ENCODE data around the gene NOS2. TPM values are rescaled to one million over a fixed set of nuclear protein-coding genes. Genes with fewer than 3 reads are reported as not detected.
"Not testable (repeated sequence)": the region's sequence is repeated elsewhere in the genome, so short reads cannot be mapped to it uniquely, and the experiment has no call there.

NOS2 gene
- total RNA-seq, 5 donors from 2014 or later (not counting 1 experiment from before 2014, with no cell fraction given) = 0.07 to 0.10 (median 0.09) TPM

DNA sequence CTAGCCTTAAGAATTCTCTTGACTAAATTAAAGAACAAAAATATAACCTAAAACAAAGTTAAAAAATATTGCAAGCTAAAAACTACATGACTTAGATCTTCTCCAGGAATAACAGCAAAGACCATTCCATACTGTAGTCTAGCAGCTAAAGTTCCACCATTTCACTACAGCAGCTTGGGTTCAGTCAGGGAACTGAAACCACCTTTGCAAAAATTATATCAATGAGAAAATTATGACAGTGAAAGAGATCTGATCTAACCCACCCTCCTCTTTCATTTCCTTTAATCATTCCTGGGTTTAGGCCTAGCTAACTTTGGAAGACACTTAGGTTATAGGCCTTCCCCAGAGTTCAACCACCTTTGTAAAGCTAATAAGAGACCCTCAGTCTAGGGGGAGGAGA is 36.3 kb upstream of the NOS2 start:
- ATAC-seq (replicated peaks in 1 of 4) = no peak
- peaks cover 5% of the 10 kb centered on the region for H3K36me3 Mint-ChIP-seq
- no peak overlapping the region for H3K4me3 Mint-ChIP-seq

DNA sequence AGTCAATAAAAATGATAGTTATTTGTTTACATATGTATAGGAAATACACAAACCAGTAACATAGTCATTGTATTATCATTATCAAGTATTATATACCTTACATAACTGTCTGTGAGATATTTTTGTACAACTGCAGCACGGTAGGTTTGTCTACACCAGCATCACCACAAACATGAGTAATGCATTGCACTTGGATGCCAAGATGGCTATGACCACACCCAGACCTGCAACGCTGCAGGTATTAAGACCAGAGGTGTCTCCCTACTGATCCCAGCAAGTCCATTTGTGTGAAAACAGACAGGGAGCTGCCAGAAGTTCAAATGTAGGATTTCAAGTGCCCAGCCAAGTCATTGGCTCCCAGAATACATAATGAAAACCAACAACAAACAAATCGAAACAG is 34.2 kb upstream of the NOS2 start:
- CTCF ChIA-PET = no interaction called here
- ATAC-seq (replicated peaks in 1 of 4) = no peak

More for the DNA sequence above, 36.3 kb upstream of the NOS2 start:
- Mint-ChIP-seq H3K27me3 (no peaks in the 10 kb centered on the region), H3K27ac (no peak overlapping the region), H3K9me3 (peaks cover 4% of the 10 kb centered on the region in 3 donors), H3K4me1 (no peaks in the 10 kb centered on the region)
- DNase-seq = no peak
- H3K27ac ChIP-seq (ENCODE audit: low read length) = no peak overlapping the region
- H3K27me3 ChIP-seq (replicated peaks in 1 of 2; ENCODE audit: control insufficient read depth in 2 of 2, extremely low read depth in 1 of 2, insufficient read depth in 2 of 2, low read length in 1 of 2) = no peaks in the 10 kb centered on the region
- no peaks in the 10 kb centered on the region for H3K4me1 ChIP-seq (ENCODE audit: control insufficient read depth in 1 of 2, extremely low read depth in 1 of 2, insufficient read depth in 2 of 2, low read length in 2 of 2)
- ChIA-PET CTCF (no interaction called here), POLR2A (no interaction called here)
- no peak overlapping the region for H3K4me3 ChIP-seq (ENCODE audit: control insufficient read depth in 1 of 2, extremely low read depth in 1 of 2, low read length in 1 of 2)
- H3K9me3 ChIP-seq = no peaks in the 10 kb centered on the region
- no peaks in the 10 kb centered on the region for H3K36me3 ChIP-seq (ENCODE audit: control insufficient read depth in 2 of 2, extremely low read depth in 1 of 2, insufficient read depth in 1 of 2, low read length in 1 of 2)

DNA sequence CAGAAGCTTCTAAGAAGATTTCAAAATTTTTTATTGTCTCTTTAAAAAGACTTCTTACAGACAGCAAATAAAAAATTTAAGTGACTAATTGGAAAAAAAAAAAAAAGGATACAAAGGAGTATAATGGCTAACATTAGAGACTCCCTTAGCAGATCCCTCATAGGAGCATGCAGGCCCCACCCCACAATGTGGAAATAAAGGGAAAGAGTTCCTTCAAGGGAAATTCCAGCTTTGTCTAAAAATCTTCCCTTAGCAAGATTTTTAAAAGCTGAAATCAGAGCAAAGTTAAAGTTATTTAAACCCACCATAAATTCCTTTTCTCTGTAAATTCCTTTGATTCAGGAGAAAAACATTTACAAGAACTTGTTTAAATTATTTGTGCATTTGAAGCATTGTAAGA is 32.5 kb upstream of the NOS2 start:
- H3K9me3 ChIP-seq = no peaks in the 10 kb centered on the region
- no peaks in the 10 kb centered on the region for H3K27me3 ChIP-seq (replicated peaks in 1 of 2; ENCODE audit: control insufficient read depth in 2 of 2, extremely low read depth in 1 of 2, insufficient read depth in 2 of 2, low read length in 1 of 2)
- DNase-seq (no peak), ATAC-seq (replicated peaks in 1 of 4) (no peak)
- H3K9me3 Mint-ChIP-seq = peaks cover 4% of the 10 kb centered on the region in 3 donors
- ChIA-PET POLR2A (interaction anchor here in 1 of 2 donors (0.6 kb wide), 1 partner anchor 13 kb away, joined by 7 read pairs; no protein-coding TSS in a partner anchor), CTCF (interaction anchor here in 1 of 2 donors (0.5 kb wide), 1 partner anchor 174 kb away, joined by 3 read pairs; no protein-coding TSS in a partner anchor)
- no peak overlapping the region for H3K4me3 Mint-ChIP-seq
- H3K4me1 Mint-ChIP-seq = no peaks in the 10 kb centered on the region
- no peak overlapping the region for H3K27ac ChIP-seq (ENCODE audit: low read length)
- no peaks in the 10 kb centered on the region for H3K4me1 ChIP-seq (ENCODE audit: control insufficient read depth in 1 of 2, extremely low read depth in 1 of 2, insufficient read depth in 2 of 2, low read length in 2 of 2)
- no peaks in the 10 kb centered on the region for H3K36me3 ChIP-seq (ENCODE audit: control insufficient read depth in 2 of 2, extremely low read depth in 1 of 2, insufficient read depth in 1 of 2, low read length in 1 of 2)
- no peak overlapping the region for H3K4me3 ChIP-seq (ENCODE audit: control insufficient read depth in 1 of 2, extremely low read depth in 1 of 2, low read length in 1 of 2)
- H3K27me3 Mint-ChIP-seq = peaks cover 0 to 3% of the 10 kb centered on the region in 2 donors
- peaks cover 5% of the 10 kb centered on the region for H3K36me3 Mint-ChIP-seq
- H3K27ac Mint-ChIP-seq = no peak overlapping the region

More for the DNA sequence above, 34.2 kb upstream of the NOS2 start:
- Mint-ChIP-seq H3K27me3 (no peaks in the 10 kb centered on the region), H3K36me3 (peaks cover 5% of the 10 kb centered on the region), H3K4me1 (no peaks in the 10 kb centered on the region), H3K4me3 (no peak overlapping the region), H3K27ac (no peak overlapping the region), H3K9me3 (peaks cover 4% of the 10 kb centered on the region in 3 donors)
- Histone ChIP-seq H3K27ac (ENCODE audit: low read length) (no peak overlapping the region), H3K4me1 (ENCODE audit: control insufficient read depth in 1 of 2, extremely low read depth in 1 of 2, insufficient read depth in 2 of 2, low read length in 2 of 2) (no peaks in the 10 kb centered on the region), H3K27me3 (replicated peaks in 1 of 2; ENCODE audit: control insufficient read depth in 2 of 2, extremely low read depth in 1 of 2, insufficient read depth in 2 of 2, low read length in 1 of 2) (no peaks in the 10 kb centered on the region), H3K9me3 (no peaks in the 10 kb centered on the region), H3K36me3 (ENCODE audit: control insufficient read depth in 2 of 2, extremely low read depth in 1 of 2, insufficient read depth in 1 of 2, low read length in 1 of 2) (no peaks in the 10 kb centered on the region), H3K4me3 (ENCODE audit: control insufficient read depth in 1 of 2, extremely low read depth in 1 of 2, low read length in 1 of 2) (no peak overlapping the region)
- WGBS (ENCODE audit: insufficient coverage) = 82% methylated on average over 1 of the region's 3 CpGs
- POLR2A ChIA-PET = no interaction called here
- no peak for DNase-seq

DNA sequence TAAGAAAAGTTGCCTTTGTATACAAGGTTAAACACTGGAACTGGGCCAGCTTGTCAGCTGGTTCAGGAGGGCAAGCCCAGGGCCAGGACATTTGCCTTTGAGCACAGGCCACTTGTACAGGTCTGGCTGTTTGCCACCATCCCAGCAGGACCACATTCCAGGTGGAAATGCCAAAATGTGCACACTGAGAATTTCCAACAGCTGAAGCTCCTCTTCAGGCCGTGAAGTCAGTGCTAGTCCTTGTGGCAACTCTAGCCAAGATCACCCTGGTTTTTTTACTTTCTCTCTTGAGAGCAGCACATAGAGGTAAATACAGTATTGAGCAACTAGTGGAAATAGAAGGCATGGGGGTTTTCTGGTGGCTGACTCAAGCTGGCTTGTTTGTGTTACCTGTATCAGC is 29.6 kb upstream of the NOS2 start:
- CTCF ChIA-PET; H3K4me1 Mint-ChIP-seq; H3K27ac ChIP-seq (ENCODE audit: low read length); H3K4me1 ChIP-seq (ENCODE audit: control insufficient read depth in 1 of 2, extremely low read depth in 1 of 2, insufficient read depth in 2 of 2, low read length in 2 of 2); H3K36me3 ChIP-seq (ENCODE audit: control insufficient read depth in 2 of 2, extremely low read depth in 1 of 2, insufficient read depth in 1 of 2, low read length in 1 of 2); H3K9me3 ChIP-seq; H3K4me3 ChIP-seq (ENCODE audit: control insufficient read depth in 1 of 2, extremely low read depth in 1 of 2, low read length in 1 of 2); ATAC-seq (replicated peaks in 1 of 4); H3K4me3 Mint-ChIP-seq; DNase-seq; H3K36me3 Mint-ChIP-seq; POLR2A ChIA-PET; H3K27ac Mint-ChIP-seq; H3K27me3 ChIP-seq (replicated peaks in 1 of 2; ENCODE audit: control insufficient read depth in 2 of 2, extremely low read depth in 1 of 2, insufficient read depth in 2 of 2, low read length in 1 of 2); H3K9me3 Mint-ChIP-seq: not testable (repeated sequence)
- H3K27me3 Mint-ChIP-seq = peaks cover 0 to 12% of the 10 kb centered on the region in 2 donors
- no CpG with 5 or more reads among the region's 1 CpG for WGBS (ENCODE audit: insufficient coverage)

DNA sequence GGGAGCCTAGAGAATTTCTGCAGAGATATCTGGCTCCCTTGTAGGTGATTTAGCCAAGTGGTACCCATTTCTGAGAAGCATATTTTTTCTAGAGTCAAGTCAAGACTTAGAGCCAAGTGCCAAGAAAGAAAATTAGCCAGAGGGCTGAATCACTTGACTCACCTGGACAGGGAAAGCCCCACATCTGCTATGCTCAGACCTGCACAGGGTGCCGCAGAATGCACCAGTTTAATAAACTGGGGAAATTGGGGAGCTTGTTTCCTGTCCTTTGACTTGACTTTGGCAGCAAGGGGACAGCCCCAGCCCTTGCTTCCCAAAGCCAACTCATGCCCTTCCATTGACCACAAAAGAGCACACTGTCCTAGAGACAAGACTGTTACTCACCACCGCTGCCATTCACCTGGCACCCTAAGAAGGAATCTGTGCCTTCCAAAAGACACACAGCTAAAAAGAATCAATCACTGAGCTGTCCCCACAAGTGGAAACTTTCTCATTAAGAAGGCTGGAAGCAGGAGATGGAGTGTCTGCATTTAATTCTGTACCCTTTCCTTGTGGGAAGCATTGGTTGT is 28.9 kb upstream of the NOS2 start:
- DNase-seq; H3K36me3 Mint-ChIP-seq; H3K27me3 ChIP-seq (replicated peaks in 1 of 2; ENCODE audit: control insufficient read depth in 2 of 2, extremely low read depth in 1 of 2, insufficient read depth in 2 of 2, low read length in 1 of 2); H3K4me1 Mint-ChIP-seq; H3K27ac ChIP-seq (ENCODE audit: low read length); POLR2A ChIA-PET; H3K9me3 ChIP-seq; H3K4me1 ChIP-seq (ENCODE audit: control insufficient read depth in 1 of 2, extremely low read depth in 1 of 2, insufficient read depth in 2 of 2, low read length in 2 of 2); H3K9me3 Mint-ChIP-seq; H3K36me3 ChIP-seq (ENCODE audit: control insufficient read depth in 2 of 2, extremely low read depth in 1 of 2, insufficient read depth in 1 of 2, low read length in 1 of 2); H3K4me3 Mint-ChIP-seq; ATAC-seq (replicated peaks in 1 of 4); H3K4me3 ChIP-seq (ENCODE audit: control insufficient read depth in 1 of 2, extremely low read depth in 1 of 2, low read length in 1 of 2); H3K27ac Mint-ChIP-seq: not testable (repeated sequence)
- no CpG with 5 or more reads among the region's 2 CpGs for WGBS (ENCODE audit: insufficient coverage)
- CTCF ChIA-PET = interaction anchor here in 1 of 2 donors (0.5 kb wide), 1 partner anchor 52 kb away, joined by 6 read pairs; no protein-coding TSS in a partner anchor
- H3K27me3 Mint-ChIP-seq = peaks cover 0 to 12% of the 10 kb centered on the region in 2 donors

GRCh38 chr17:27825459-27825858 is 25.1 kb upstream of the NOS2 start:
- H3K27me3 Mint-ChIP-seq = peaks cover 0 to 12% of the 10 kb centered on the region in 2 donors
- H3K27ac Mint-ChIP-seq = no peak overlapping the region
- ATAC-seq (replicated peaks in 1 of 4) (no peak), DNase-seq (no peak)
- H3K9me3 Mint-ChIP-seq = peaks cover 8 to 24% (median 17%) of the 10 kb centered on the region in 3 donors
- Histone ChIP-seq H3K4me1 (ENCODE audit: control insufficient read depth in 1 of 2, extremely low read depth in 1 of 2, insufficient read depth in 2 of 2, low read length in 2 of 2) (no peaks in the 10 kb centered on the region), H3K4me3 (ENCODE audit: control insufficient read depth in 1 of 2, extremely low read depth in 1 of 2, low read length in 1 of 2) (no peak overlapping the region), H3K36me3 (ENCODE audit: control insufficient read depth in 2 of 2, extremely low read depth in 1 of 2, insufficient read depth in 1 of 2, low read length in 1 of 2) (no peaks in the 10 kb centered on the region), H3K9me3 (no peaks in the 10 kb centered on the region), H3K27ac (ENCODE audit: low read length) (no peak overlapping the region), H3K27me3 (replicated peaks in 1 of 2; ENCODE audit: control insufficient read depth in 2 of 2, extremely low read depth in 1 of 2, insufficient read depth in 2 of 2, low read length in 1 of 2) (no peaks in the 10 kb centered on the region)
- peaks cover 7% of the 10 kb centered on the region for H3K36me3 Mint-ChIP-seq
- WGBS (ENCODE audit: insufficient coverage) = no CpG with 5 or more reads among the region's 5 CpGs
- ChIA-PET POLR2A (no interaction called here), CTCF (no interaction called here)
- H3K4me3 Mint-ChIP-seq = no peak overlapping the region
- no peaks in the 10 kb centered on the region for H3K4me1 Mint-ChIP-seq

- CTCF ChIA-PET = no interaction called here
- WGBS (ENCODE audit: insufficient coverage) = no CpG with 5 or more reads among the region's 4 CpGs
- Mint-ChIP-seq H3K4me3 (no peak overlapping the region), H3K4me1 (no peaks in the 10 kb centered on the region), H3K9me3 (peaks cover 8 to 24% (median 17%) of the 10 kb centered on the region in 3 donors), H3K27ac (no peak overlapping the region), H3K36me3 (peaks cover 7% of the 10 kb centered on the region), H3K27me3 (peaks cover 0 to 12% of the 10 kb centered on the region in 2 donors)
- ATAC-seq (replicated peaks in 1 of 4) = no peak
- no peak overlapping the region for H3K27ac ChIP-seq (ENCODE audit: low read length)
- H3K9me3 ChIP-seq = no peaks in the 10 kb centered on the region
- H3K36me3 ChIP-seq (ENCODE audit: control insufficient read depth in 2 of 2, extremely low read depth in 1 of 2, insufficient read depth in 1 of 2, low read length in 1 of 2) = no peaks in the 10 kb centered on the region
- H3K4me1 ChIP-seq (ENCODE audit: control insufficient read depth in 1 of 2, extremely low read depth in 1 of 2, insufficient read depth in 2 of 2, low read length in 2 of 2) = no peaks in the 10 kb centered on the region
- POLR2A ChIA-PET = no interaction called here
- DNase-seq = no peak
- H3K27me3 ChIP-seq (replicated peaks in 1 of 2; ENCODE audit: control insufficient read depth in 2 of 2, extremely low read depth in 1 of 2, insufficient read depth in 2 of 2, low read length in 1 of 2) = no peaks in the 10 kb centered on the region
- no peak overlapping the region for H3K4me3 ChIP-seq (ENCODE audit: control insufficient read depth in 1 of 2, extremely low read depth in 1 of 2, low read length in 1 of 2)
Observed at GRCh38 chr17:27824745-27825144, 24.4 kb upstream of the NOS2 start.
